ENCODE results near the gene MYCN. TPM values are rescaled to one million over a fixed set of nuclear protein-coding genes. Genes with fewer than 3 reads are reported as not detected.
"Not testable (repeated sequence)": the region's sequence is repeated elsewhere in the genome, so short reads cannot be mapped to it uniquely, and the experiment has no call there.

MYCN gene
- total RNA-seq, 1 experiment from 2014 or later = 54.4 TPM

GRCh38 chr2:15963109-15963976 lies 23.0 kb downstream of the MYCN start:
- H3K9me3 Mint-ChIP-seq (ENCODE audit: unreplicated experiment); DNase-seq; H3K27me3 ChIP-seq (replicated peaks; ENCODE audit: control insufficient read depth, insufficient read depth, low read length); H3K27ac Mint-ChIP-seq (ENCODE audit: unreplicated experiment); H3K4me3 ChIP-seq (ENCODE audit: low read depth, low read length); CTCF ChIA-PET; H3K4me1 Mint-ChIP-seq (ENCODE audit: low read depth, unreplicated experiment); BruUV-seq (replicated peaks); intact Hi-C loops (cut with micrococcal nuclease; ENCODE audit: unreplicated experiment); H3K36me3 ChIP-seq (ENCODE audit: control insufficient read depth, insufficient read depth, low read length); H3K9me3 ChIP-seq; H3K36me3 Mint-ChIP-seq (ENCODE audit: insufficient read depth, unreplicated experiment); H3K4me1 ChIP-seq; H3K27me3 Mint-ChIP-seq (ENCODE audit: insufficient read depth, unreplicated experiment); POLR2A ChIA-PET; H3K4me3 Mint-ChIP-seq (ENCODE audit: unreplicated experiment): not testable (repeated sequence)

GRCh38 chr2:15963977-15964670 lies 23.8 kb downstream of the MYCN start:
- no TSS peak for BruUV-seq (replicated peaks)
- CTCF ChIA-PET = no interaction called here
- TF ChIP-seq CTCF (IDR thresholded peaks at IDR 0.05; ENCODE audit: insufficient read depth in 1 of 2, low read depth in 1 of 2, low read length in 1 of 2, severe bottlenecking in 1 of 2, unreplicated experiment in 1 of 2) = no peak
- no peak overlapping the region for H3K4me3 ChIP-seq (ENCODE audit: low read depth, low read length)
- no peaks in the 10 kb centered on the region for H3K9me3 ChIP-seq
- no peak for DNase-seq
- H3K27me3 Mint-ChIP-seq (ENCODE audit: insufficient read depth, unreplicated experiment) = no peaks in the 10 kb centered on the region
- H3K27me3 ChIP-seq (replicated peaks; ENCODE audit: control insufficient read depth, insufficient read depth, low read length) = no peaks in the 10 kb centered on the region
- no peak overlapping the region for H3K4me3 Mint-ChIP-seq (ENCODE audit: unreplicated experiment)
- H3K36me3 ChIP-seq (ENCODE audit: control insufficient read depth, insufficient read depth, low read length) = no peaks in the 10 kb centered on the region
- no peaks in the 10 kb centered on the region for H3K9me3 Mint-ChIP-seq (ENCODE audit: unreplicated experiment)
- no peaks in the 10 kb centered on the region for H3K4me1 ChIP-seq
- no peaks in the 10 kb centered on the region for H3K36me3 Mint-ChIP-seq (ENCODE audit: insufficient read depth, unreplicated experiment)
- H3K4me1 Mint-ChIP-seq (ENCODE audit: low read depth, unreplicated experiment) = peaks cover 8% of the 10 kb centered on the region
- POLR2A ChIA-PET = no interaction called here
- intact Hi-C loops (cut with micrococcal nuclease; ENCODE audit: unreplicated experiment) = no loop called here
- H3K27ac Mint-ChIP-seq (ENCODE audit: unreplicated experiment) = no peak overlapping the region

GRCh38 chr2:15964936-15965563 lies 24.7 kb downstream of the MYCN start:
- no peaks in the 10 kb centered on the region for H3K36me3 ChIP-seq (ENCODE audit: control insufficient read depth, insufficient read depth, low read length)
- ChIA-PET POLR2A (no interaction called here), CTCF (no interaction called here)
- H3K36me3 Mint-ChIP-seq (ENCODE audit: insufficient read depth, unreplicated experiment) = no peaks in the 10 kb centered on the region
- no peak overlapping the region for H3K4me3 Mint-ChIP-seq (ENCODE audit: unreplicated experiment)
- intact Hi-C loops (cut with micrococcal nuclease; ENCODE audit: unreplicated experiment) = no loop called here
- no peaks in the 10 kb centered on the region for H3K27me3 ChIP-seq (replicated peaks; ENCODE audit: control insufficient read depth, insufficient read depth, low read length)
- H3K27ac Mint-ChIP-seq (ENCODE audit: unreplicated experiment) = no peak overlapping the region
- H3K27me3 Mint-ChIP-seq (ENCODE audit: insufficient read depth, unreplicated experiment) = no peaks in the 10 kb centered on the region
- no peaks in the 10 kb centered on the region for H3K9me3 Mint-ChIP-seq (ENCODE audit: unreplicated experiment)
- no peak overlapping the region for H3K4me3 ChIP-seq (ENCODE audit: low read depth, low read length)
- H3K4me1 Mint-ChIP-seq (ENCODE audit: low read depth, unreplicated experiment) = peaks cover 8% of the 10 kb centered on the region
- no peaks in the 10 kb centered on the region for H3K4me1 ChIP-seq
- no peak for TF ChIP-seq CTCF (IDR thresholded peaks at IDR 0.05; ENCODE audit: insufficient read depth in 1 of 2, low read depth in 1 of 2, low read length in 1 of 2, severe bottlenecking in 1 of 2, unreplicated experiment in 1 of 2)
- H3K9me3 ChIP-seq = no peaks in the 10 kb centered on the region
- BruUV-seq (replicated peaks) = no TSS peak
- no peak for DNase-seq

Measured in Caco-2 (cell line).